AG20443 (cell line): ENCODE data around the gene TNFAIP2.

Experiments
- DNase-seq: peaks from one replicate; pipeline ENCODE4 v3.0.0; 2012; ENCODE audit warnings: low spot score, mixed read lengths

TNFAIP2 gene

DNA sequence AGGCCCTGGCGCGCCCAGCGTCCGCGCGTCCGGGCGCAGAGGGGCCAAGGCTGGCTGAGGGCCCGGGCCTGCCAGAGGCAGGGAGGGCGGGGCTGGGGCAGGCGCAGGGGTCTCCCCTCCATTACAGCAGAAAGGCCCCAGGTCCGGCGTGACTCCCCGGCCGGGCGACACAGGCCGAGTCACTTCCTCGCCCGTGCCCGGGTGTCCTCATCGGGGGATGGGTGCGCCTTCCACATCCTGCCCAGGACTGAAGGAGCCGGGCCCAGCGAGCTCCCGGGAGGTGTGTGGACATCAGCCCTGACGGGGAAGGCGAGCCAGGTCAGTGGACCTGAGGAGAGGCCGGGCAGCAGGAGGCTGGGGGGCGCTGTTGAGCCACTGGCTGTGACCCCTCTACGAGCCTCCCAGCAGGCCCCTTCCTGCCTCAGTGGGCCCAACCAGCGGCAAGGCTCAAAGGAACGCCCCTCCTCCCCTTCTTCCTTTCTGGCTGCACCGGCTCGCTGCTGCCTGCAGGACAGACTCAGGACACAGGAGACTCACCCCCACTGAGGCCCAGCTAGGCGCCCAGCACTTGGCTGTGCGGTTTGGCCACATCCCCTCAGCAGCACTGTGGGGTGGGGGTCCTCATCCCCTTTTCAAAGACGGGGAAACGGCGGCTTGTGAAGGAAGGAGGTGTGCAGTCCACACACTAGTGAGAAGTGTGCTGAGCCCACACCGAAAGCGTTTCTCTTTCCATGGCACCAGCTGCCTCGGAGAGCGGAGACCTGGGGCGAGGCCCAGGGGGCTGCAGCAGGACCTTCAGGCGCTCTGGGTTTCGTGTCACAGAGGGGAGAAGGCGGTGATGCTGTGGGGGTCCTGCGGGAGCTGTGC is 606 bp downstream of the TNFAIP2 start:
- DNase-seq = peak; percentile 68

DNA sequence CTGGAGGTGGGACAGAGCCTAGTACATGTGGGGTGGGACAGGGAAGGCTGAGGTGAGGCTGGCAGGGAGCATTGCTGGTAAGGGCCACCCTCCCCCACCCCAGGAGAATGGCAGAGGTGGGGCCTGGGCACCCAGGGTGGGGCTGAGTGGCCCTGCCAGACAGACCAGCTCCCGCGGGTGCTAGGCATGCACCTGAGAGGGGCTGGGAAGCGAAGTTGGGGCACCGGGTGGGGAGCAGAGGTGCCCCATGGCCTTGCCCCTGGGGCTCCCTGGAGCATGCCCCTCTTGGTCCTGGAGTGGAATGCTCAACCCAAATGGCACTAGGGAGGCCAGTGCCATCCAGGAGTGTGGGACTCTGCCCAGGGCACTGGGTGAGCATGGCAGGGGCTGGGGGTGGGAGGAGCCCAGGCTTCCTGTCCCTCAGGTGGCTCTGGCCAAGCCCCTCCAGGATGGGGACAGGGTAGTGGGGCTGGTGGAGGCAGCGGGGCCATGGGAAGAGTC is 1.3 kb downstream of the TNFAIP2 start:
- DNase-seq = no peak

DNA sequence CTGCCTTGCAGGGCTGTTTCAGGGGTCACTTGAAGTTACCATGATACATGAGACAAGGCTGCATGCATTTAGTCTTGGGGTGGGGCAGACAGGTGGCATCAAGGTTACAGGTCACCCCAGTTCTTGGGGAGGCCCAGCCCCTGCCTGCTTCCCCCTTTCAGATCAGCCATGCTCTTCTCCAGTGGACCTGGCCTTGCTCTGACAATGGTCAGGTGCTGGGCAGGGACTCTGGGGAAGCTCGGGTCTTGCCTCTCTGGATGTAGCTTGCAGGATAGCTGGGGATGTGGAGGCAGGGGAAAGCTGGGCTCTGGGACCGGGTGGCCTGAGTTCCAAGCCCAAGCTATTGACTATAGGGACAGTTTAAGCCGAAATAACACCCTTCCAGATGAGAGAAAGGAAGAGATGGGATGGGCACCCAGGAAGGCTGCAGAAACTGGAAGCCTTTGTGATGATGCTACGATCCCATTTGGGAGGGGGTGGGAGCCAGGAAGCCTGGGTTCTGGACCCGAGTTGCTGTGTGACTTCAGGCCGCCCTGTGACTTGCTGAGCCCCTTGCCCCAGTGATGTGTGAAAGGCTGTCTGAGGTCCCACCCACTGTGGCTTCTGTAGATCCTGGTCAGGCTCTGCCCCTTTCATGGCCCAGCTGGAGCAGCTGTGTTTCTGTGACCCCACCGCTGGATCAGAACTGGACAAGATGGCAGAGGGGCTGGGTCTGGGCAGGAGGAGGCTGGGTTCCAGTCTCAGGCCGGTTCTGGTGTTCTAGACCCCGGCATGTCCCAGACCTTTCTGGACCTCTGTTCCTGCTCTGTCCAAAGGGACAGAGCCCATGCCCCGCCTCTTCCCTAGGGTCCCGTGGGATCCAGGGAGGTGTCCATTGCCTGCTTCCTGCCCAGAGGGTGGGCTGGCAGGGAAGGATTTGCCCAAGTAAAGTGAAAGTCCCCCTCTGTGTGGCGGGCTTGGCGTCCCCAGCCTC is 2.1 kb downstream of the TNFAIP2 start:
- no peak for DNase-seq

DNA sequence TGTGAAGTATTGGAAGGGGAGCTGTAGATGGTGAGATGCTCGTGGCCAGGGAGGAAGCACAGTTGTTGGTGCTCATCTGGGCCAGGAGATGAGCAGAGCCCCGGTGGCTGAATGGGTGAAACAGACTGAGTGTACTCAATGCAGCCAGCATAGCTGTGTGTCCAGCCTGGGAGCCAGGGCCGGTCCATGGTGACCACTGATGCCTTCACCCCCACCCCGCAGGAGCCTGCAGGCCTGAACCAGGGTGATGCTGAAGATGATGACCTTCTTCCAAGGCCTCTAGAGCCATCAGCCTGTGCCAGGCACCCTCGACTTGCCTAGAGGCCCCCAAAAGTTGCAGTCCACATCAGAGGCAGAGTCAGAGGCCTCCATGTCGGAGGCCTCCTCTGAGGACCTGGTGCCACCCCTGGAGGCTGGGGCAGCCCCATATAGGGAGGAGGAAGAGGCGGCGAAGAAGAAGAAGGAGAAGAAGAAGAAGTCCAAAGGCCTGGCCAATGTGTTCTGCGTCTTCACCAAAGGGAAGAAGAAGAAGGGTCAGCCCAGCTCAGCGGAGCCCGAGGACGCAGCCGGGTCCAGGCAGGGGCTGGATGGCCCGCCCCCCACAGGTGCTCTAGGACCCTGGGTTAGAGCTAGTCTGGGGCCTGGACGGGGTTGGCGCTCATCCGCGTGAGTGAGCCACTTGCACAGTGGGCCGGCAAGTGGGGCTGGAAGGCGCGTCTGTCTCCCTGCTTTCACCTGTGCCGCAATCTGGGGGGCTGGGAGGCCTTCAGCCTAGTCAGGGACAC is 3.0 kb downstream of the TNFAIP2 start:
- DNase-seq = no peak

DNA sequence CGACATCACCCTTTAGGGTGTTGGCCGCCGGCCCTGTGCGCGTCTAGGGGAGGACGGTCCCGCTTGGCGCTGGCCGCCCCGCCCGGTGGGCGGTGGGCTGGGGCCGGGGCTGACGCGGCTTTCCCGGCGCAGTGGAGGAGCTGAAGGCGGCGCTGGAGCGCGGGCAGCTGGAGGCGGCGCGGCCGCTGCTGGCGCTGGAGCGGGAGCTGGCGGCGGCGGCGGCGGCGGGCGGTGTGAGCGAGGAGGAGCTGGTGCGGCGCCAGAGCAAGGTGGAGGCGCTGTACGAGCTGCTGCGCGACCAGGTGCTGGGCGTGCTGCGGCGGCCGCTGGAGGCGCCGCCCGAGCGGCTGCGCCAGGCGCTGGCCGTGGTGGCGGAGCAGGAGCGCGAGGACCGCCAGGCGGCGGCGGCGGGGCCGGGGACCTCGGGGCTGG is 3.6 kb downstream of the TNFAIP2 start:
- no peak for DNase-seq

DNA sequence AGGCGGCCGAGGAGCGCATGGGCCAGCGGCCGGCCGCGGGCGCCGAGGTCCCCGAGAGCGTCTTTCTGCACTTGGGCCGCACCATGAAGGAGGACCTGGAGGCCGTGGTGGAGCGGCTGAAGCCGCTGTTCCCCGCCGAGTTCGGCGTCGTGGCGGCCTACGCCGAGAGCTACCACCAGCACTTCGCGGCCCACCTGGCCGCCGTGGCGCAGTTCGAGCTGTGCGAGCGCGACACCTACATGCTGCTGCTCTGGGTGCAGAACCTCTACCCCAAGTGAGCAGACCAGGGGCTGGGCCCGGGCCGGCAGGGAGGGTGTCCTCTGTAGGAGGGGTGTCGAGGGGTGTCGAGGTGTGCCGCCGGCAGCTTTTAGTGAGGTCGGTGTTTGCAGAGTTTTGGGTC is 4.1 kb downstream of the TNFAIP2 start:
- no peak for DNase-seq

DNA sequence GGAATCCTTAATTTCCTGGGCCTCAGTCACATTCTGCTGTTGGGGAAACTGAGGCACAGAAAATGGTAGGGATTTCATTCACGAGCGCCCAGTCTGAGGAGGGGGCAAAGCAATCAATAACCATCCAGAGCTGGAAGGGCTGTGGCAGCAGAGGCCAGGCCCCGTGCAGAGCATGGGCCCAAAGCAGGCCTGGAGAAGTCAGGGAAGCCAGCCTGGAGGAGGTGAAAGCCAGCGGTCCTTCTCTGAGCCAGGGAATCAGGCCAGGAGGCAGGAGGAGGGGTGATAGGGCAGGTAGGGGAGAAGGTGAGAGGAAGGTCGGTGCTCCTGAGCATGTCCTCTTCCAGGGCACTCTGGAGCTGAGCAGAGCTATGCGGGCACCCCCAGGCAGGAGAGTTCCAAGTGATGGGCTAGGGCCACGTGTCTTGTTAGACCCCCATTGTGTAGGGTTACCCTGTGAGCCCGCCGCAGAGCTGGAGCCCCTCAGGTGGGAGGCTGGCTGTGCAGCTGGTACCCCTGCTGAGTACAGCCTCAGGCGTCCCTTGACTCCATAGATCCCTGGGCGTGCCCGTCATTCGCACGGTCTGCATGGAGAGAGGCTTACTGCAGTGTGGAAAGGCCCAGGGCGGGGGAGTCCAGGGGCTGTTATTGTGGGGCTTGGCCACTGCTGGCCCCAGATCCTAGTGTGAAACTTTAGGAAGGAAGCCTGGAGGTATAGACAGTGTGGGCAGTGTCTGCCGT is 4.8 kb downstream of the TNFAIP2 start:
- DNase-seq = no peak

DNA sequence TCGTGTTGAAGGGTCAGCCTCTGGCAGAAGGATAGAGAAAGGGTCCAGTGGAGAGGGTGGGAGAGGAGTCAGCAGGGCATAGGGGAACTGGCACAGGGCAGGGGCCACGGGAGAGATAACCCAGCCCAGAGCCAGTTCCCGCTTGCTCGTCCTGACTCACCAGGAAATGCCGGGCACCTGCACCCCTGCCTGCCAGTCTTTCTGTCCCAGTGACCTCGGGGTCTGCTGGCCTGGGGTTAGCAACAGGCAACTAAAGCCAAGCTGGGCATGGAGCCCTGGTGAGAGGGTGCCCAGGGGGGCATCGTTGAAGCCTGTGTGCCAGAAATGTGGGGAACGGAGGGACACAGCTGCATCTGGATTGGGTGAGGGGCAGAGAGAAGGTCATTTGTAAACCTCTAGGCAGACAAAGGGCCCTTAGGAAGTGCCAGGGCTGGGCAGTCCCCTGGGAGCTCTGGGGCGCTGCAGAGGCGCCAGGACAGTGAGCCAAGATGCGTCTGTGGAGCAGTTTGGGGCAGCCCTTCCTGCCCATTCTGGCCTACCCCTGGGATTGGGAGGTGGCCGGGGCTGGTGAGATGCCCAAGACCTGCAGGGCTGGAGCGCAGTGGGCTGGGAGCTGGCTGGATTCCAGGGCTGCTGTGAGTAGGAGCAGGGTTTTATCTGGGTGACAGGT is 5.5 kb downstream of the TNFAIP2 start:
- DNase-seq = no peak

DNA sequence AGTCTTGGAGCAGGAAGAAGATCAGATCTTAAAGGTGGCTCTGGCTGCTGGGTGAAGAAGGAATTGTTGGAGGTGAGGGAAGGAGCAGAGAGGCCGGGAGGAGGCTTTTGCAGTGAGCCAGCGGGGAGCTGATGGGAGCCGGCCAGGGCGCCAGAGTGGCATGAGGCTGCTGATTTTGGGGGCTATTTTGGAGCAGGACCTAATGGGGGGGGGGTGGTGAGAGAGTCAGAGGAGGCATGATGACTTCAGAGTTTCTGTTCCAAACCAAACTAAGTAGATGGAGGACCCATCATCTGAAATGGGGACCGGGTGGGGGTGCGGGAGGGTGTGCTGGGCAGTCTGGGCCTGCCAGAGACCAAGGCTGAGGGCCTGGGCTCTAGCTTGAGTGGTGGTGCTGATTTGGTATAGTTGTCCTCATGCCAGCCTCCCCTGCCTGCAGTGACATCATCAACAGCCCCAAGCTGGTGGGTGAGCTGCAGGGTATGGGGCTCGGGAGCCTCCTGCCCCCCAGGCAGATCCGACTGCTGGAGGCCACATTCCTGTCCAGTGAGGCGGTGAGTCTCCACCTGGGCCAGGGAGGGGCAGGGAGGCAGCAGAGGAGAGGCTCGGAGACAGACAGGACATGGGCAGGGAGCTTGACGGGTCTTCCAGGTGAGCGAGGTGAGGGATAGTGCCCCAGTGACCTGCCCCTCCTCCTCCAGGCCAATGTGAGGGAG is 6.2 kb downstream of the TNFAIP2 start:
- no peak for DNase-seq

DNA sequence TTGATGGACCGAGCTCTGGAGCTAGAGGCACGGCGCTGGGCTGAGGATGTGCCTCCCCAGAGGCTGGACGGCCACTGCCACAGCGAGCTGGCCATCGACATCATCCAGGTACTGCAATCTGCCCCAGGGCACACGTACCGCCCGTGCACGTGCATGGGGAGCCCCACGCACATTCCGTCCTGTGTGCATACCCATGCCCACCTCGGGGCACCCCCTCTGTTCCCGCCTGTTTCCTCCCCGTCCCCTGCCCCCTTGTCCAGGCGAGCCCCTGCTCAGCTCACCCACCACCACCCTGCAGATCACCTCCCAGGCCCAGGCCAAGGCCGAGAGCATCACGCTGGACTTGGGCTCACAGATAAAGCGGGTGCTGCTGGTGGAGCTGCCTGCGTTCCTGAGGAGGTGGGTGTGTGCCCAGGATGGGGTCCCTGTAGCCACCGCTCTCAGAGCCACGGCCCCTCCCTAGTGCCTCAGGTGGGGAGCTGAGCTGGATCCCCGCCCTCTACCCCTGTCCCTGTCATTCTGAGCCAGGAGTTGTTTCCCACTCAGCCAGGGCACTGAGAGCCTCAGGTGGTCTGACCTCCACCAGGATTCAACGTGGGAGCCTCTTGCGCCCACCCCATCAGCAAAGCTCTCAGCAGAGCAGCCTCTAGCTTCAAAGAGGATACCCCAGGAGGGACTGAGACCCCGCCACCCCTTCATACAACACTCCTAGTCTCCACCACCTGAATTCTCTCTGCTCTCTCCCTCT is 6.9 kb downstream of the TNFAIP2 start:
- no peak for DNase-seq

DNA sequence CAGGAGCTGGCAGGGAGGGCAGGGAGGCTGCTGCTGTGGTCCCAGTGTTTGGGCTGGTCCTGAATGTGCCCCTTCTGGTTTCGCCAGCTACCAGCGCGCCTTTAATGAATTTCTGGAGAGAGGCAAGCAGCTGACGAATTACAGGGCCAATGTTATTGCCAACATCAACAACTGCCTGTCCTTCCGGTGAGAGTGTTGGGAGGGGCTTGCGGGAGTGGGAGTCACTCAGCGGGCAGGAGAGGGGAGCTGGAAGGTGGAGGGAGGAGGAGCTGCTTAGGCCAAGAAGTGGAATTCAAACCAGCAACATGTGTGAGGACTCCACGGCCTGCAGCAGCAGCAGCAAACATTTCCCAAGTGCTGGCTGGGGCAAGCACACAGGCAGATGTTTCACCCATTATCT is 7.7 kb downstream of the TNFAIP2 start:
- DNase-seq = peak; percentile 46

DNA sequence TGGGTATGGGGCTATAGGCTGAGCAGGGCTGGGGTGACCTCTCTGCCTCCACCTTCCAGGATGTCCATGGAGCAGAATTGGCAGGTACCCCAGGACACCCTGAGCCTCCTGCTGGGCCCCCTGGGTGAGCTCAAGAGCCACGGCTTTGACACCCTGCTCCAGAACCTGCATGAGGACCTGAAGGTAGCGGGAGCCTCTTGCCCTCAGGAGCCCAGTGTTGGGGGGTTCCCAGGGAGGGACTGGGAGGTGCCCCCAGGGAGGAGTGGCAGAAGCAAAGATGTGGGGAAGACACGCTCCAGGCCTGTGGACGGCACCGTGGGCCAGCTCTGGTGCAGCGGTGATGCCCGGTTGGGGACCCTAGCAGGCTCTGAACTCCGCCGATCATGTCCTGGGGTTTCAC is 8.3 kb downstream of the TNFAIP2 start:
- no peak for DNase-seq

DNA sequence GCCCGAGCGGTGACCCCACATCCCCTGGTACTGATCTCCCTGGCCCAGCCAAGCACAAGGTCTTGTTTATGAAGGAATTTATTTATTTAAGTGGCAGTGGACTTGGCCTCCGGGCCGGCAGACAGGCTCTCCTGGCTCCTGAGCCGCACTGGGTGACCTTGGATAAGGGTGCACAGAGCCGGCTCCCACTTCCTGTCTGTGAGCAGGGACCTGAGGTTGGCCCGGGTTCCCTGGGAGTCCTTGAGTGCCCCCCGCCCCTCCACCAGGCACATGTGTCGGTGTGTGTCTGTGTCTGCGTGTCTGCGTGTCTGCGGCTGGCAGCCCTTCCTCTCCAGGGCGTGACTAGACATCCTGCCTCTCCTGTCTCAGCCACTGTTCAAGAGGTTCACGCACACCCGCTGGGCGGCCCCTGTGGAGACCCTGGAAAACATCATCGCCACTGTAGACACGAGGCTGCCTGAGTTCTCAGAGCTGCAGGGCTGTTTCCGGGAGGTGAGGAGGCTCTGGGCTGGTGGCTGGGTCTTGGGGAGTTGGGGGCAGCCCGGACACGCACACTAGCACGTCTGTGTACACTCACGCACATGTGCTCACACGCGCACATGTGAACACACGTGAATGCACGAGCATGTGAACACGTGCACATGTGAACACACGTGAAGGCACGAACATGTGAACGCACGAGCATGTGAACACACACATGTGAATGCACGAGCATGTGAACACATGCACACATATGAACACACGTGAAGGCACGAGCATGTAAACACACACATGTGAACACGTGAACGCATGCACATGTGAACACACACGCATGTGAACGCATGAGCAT is 9.3 kb downstream of the TNFAIP2 start:
- no peak for DNase-seq

DNA sequence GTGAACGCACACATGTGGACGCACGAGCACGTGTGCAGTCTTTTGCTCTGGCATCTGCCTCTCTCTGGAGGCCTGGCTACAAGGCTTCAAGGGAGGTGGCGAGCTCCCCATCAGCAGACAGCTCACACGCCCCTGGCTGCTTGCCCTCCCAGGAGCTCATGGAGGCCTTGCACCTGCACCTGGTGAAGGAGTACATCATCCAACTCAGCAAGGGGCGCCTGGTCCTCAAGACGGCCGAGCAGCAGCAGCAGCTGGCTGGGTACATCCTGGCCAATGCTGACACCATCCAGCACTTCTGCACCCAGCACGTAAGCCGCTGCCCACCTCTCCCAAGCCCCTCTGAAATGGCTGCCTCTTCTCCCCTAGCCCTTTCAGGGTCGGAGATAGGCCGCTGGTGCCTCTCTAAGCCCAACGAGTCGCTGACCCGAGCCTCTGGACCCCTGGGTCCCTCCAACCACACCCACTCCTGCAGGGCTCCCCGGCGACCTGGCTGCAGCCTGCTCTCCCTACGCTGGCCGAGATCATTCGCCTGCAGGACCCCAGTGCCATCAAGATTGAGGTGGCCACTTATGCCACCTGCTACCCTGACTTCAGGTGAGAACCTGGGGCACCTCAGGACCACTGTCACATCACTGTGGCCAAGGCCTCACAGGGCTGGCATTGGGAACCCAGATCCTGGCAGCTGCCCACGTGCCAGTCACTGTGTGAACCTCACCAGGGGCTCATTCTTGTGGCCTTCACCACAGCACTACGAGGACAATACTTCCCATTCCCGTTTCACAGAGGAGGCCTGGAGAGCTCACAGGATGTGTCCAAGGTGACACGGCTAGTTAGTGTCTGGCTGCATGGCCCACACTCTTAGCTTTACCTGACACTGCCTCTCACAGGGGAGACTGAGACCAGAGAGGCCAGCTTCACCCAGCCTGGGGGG is 10.2 kb downstream of the TNFAIP2 start:
- DNase-seq = no peak

DNA sequence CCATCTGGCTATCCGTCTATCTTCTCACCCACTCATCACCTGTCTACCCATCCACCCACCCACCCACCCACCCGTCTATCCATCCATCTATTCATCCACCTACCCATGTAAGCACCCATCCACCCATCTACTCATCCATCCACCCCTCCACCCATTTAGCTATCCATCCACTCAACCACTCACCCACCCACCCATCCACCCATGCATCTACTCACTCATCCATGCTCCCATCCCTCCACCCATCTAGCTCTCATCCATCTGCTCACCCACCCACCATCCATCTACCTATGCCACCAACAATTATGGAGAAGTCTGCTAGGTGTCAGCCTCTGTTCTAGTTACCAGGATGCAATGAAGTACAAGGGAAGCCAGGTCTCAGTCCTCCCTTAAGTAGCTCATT is 11.1 kb downstream of the TNFAIP2 start:
- DNase-seq = no peak

DNA sequence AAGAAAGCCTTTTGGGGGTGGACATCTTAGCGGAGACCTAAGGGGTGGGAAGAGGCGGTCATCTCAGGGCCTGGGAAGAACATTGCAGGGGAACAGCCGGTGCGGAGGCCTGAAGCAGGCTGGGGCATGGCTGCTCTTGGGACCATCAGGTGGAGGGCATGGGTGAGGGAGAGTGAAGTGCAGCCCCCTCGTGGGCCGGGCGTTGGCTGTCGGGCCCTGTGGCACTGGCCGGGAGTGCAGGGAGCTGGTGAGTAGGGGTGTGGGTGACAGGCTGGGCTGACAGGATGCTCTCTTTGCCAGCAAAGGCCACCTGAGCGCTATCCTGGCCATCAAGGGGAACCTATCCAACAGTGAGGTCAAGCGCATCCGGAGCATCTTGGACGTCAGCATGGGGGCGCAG is 11.7 kb downstream of the TNFAIP2 start:
- DNase-seq = no peak
